GM23248 (cell line): Measurements from ENCODE around the gene STXBP6. TPM values are rescaled to one million over a fixed set of nuclear protein-coding genes. Genes with fewer than 3 reads are reported as not detected.

Source experiments
- DNase-seq: peaks from one replicate; pipeline ENCODE4 v3.0.0-alpha.2; 2015
- H2AFZ ChIP-seq: fragments of 200-600 bp; sonication (generic); 2 replicates; pipeline ENCODE4 v1.6.1; 2016; ENCODE audit warnings: antibody characterized with exemption
- H3F3A ChIP-seq: fragments of 200-600 bp; sonication (generic); 2 replicates; pipeline ENCODE4 v1.6.1; 2016; ENCODE audit warnings: mild to moderate bottlenecking, antibody characterized with exemption, mixed run types; ENCODE audit not compliant: insufficient read depth
- H3K27ac ChIP-seq: fragments of 200-600 bp; sonication (generic); 2 replicates; pipeline ENCODE4 v1.5.1; 2016; ENCODE audit warnings: mild to moderate bottlenecking
- H3K27me3 ChIP-seq: fragments of 200-600 bp; sonication (generic); replicated peaks from 2 replicates; pipeline ENCODE4 v1.6.1; 2016; ENCODE audit warnings: mild to moderate bottlenecking; ENCODE audit not compliant: insufficient read depth
- H3K36me3 ChIP-seq: fragments of 200-600 bp; sonication (generic); 2 replicates; pipeline ENCODE4 v1.6.1; 2016; ENCODE audit warnings: low read depth, mild to moderate bottlenecking
- H3K4me1 ChIP-seq: fragments of 200-600 bp; sonication (generic); 2 replicates; pipeline ENCODE4 v1.6.1; 2016; ENCODE audit warnings: mild to moderate bottlenecking; ENCODE audit not compliant: insufficient read depth
- H3K4me2 ChIP-seq: fragments of 200-600 bp; sonication (generic); one replicate; pipeline ENCODE4 v1.6.1; 2016; ENCODE audit warnings: mild to moderate bottlenecking; ENCODE audit not compliant: unreplicated experiment
- H3K4me3 ChIP-seq: fragments of 200-600 bp; sonication (generic); 2 replicates; pipeline ENCODE4 v1.5.1; 2016; ENCODE audit warnings: mild to moderate bottlenecking
- H3K79me2 ChIP-seq: fragments of 200-600 bp; sonication (generic); 2 replicates; pipeline ENCODE4 v1.6.1; 2016; ENCODE audit warnings: mild to moderate bottlenecking; ENCODE audit not compliant: insufficient read depth
- H3K9ac ChIP-seq: fragments of 200-600 bp; sonication (generic); 2 replicates; pipeline ENCODE4 v1.6.1; 2016; ENCODE audit warnings: mild to moderate bottlenecking
- H3K9me2 ChIP-seq: fragments of 200-600 bp; sonication (generic); 2 replicates; pipeline ENCODE4 v1.6.1; 2016; ENCODE audit warnings: mixed run types, mild to moderate bottlenecking, moderate library complexity; ENCODE audit not compliant: insufficient read depth
- H3K9me3 ChIP-seq: fragments of 200-600 bp; sonication (generic); one replicate; pipeline ENCODE4 v1.6.1; 2017; ENCODE audit warnings: low read depth
- H4K20me1 ChIP-seq: fragments of 200-600 bp; sonication (generic); 2 replicates; pipeline ENCODE4 v1.6.0; 2016; ENCODE audit not compliant: insufficient read depth
- EZH2 ChIP-seq: fragments of 200-600 bp; sonication (generic); IDR thresholded peaks from 2 replicates; pipeline ENCODE4 v1.6.1; 2018; ENCODE audit warnings: antibody characterized with exemption, mild to moderate bottlenecking; ENCODE audit not compliant: insufficient read depth, poor library complexity, severe bottlenecking
- EZH2phosphoT487 ChIP-seq: fragments of 200-600 bp; sonication (generic); IDR thresholded peaks from 2 replicates; pipeline ENCODE4 v1.6.1; 2018; ENCODE audit warnings: antibody characterized with exemption, moderate library complexity, mild to moderate bottlenecking, low read depth; ENCODE audit not compliant: insufficient read depth
- WGBS, 2 experiments: methylation state at CpG; one replicate each; pipeline ENCODE4 v1.1.6; 2015 to 2017; ENCODE audit warnings: low lambda C conversion rate in 2 of 2, low coverage in 1 of 2; ENCODE audit errors: missing lambda C conversion rate in 2 of 2; 5-methylcytosine and 5-hydroxymethylcytosine counted together
- in situ Hi-C: fragments of 300-500 bp; cut with MboI; formaldehyde crosslinking; loops from 2 replicates; pipeline ENCODE4 v1.15.0; 2020
- polyA plus RNA-seq: library from polyadenylated mRNA; unstranded; fragments of >200 nt; fragmentation: Nextera tagmentation; extraction: Ambion mirVana; gene quantifications from 2 replicates; pipeline ENCODE4 v1.2.1, GENCODE V29; 2016
- total RNA-seq: library from RNA; depleted of rRNA; stranded (reverse); fragments of >200 nt; shearing (Covaris generic); gene quantifications from 2 replicates; pipeline ENCODE4 v1.2.3, GENCODE V29; 2014

The STXBP6 gene
- total and polyA plus RNA-seq, 2 experiments from 2014 or later, result 13.9 to 19.6 TPM

DNA sequence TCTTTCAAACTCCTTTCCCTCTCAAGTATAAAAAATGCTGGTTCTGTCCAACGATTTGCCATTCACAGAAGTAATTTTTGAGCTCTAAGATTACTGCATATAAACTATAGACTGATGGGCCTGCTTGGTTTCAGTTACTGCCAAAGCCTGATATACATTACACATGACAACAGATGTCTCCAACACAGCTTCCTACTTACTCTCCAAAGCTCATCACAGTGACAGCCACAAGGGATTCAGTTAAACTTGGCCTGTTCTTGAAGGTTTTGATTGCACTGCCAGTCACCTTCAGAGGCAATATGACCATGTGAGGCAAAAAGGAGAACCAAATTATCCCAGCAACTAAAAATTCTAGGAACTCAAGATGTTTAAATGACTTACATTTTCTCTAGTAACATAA is 30.1 kb downstream of the STXBP6 start:
- 24 to 28% methylated on average over 1 of the region's 1 CpG for WGBS, 2 experiments

DNA sequence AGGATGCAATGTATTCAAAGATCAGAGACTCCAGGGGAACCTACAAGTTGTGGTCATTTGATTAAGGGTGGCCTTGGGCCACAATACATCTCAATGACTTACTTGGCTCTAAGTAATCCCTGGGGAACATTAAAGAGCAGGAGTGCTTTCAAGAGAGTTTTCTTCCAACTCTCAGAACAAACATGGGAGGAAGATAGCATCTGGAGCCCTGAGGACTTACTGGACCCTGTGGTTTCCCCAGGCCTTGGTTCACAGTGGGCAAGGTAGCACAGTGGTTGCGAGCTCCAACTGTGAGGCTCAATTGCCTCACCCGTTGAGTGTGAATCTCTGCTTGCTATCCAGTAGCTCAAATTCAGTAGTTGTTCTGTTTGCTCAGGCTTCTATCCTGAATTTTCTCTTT is 32.4 kb downstream of the STXBP6 start:
- 97% methylated on average over 2 of the region's 2 CpGs for WGBS, 2 experiments
- Histone ChIP-seq H3K27me3 (no peaks in the 10 kb centered on the region), H3K9ac (no peak overlapping the region), H3F3A (no peaks in the 10 kb centered on the region), H2AFZ (no peak overlapping the region), H3K4me1 (no peaks in the 10 kb centered on the region), H4K20me1 (no peaks in the 10 kb centered on the region), H3K79me2 (peaks cover 40% of the 10 kb centered on the region), H3K9me3 (no peaks in the 10 kb centered on the region), H3K4me2 (no peak overlapping the region), H3K27ac (no peak overlapping the region), H3K36me3 (no peaks in the 10 kb centered on the region), H3K9me2 (0 out of 2 replicates have a peak, but pooled peaks cover 3% of the 10 kb centered on the region), H3K4me3 (no peak overlapping the region)
- in situ Hi-C loops, result no loop called here
- DNase-seq, result no peak
- TF ChIP-seq EZH2, result no peak

More for the DNA sequence above, 30.1 kb downstream of the STXBP6 start:
- H4K20me1 ChIP-seq, result no peaks in the 10 kb centered on the region; the same call in 1 of the 2 replicates
- no peak overlapping the region for H3K4me3 ChIP-seq
- H3K9me2 ChIP-seq, result 0 out of 2 replicates have a peak, but pooled peaks cover 3% of the 10 kb centered on the region
- no peaks in the 10 kb centered on the region for H3K27me3 ChIP-seq
- H3K4me1 ChIP-seq, result no peaks in the 10 kb centered on the region
- H3K9ac ChIP-seq, result no peak overlapping the region
- H2AFZ ChIP-seq, result no peak overlapping the region
- in situ Hi-C loops, result no loop called here
- no peak overlapping the region for H3K4me2 ChIP-seq
- no peaks in the 10 kb centered on the region for H3K36me3 ChIP-seq
- DNase-seq, result no peak
- H3K27ac ChIP-seq, result no peak overlapping the region
- peaks cover 51% of the 10 kb centered on the region for H3K79me2 ChIP-seq
- H3F3A ChIP-seq, result no peaks in the 10 kb centered on the region
- no peaks in the 10 kb centered on the region for H3K9me3 ChIP-seq
- no peak for TF ChIP-seq EZH2phosphoT487
- no peak for TF ChIP-seq EZH2

DNA sequence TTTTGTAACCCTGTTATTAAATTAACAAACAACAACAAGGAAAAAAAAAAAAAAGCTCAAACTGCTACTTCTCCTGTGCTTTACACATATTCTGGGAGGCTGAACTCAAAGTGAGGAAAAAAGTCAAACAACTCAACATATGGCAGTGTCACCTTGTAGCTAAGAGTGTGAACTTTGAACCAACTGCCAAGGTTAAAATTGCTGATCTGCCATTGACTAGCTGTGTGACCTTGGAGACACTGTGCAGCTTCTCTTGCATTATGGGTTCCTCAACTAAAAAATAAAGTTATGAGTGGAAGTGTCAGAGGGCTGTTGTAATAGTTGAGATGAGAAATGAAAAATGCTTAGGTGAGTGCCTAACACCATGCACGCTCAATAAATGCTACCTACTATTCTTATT is 34.2 kb downstream of the STXBP6 start:
- no peaks in the 10 kb centered on the region for H4K20me1 ChIP-seq
- no peaks in the 10 kb centered on the region for H3K9me3 ChIP-seq
- WGBS, 2 experiments, result 88 to 95% methylated on average over 1 of the region's 1 CpG
- H3F3A ChIP-seq, result no peaks in the 10 kb centered on the region
- no peaks in the 10 kb centered on the region for H3K27me3 ChIP-seq
- H3K36me3 ChIP-seq, result no peaks in the 10 kb centered on the region
- no peak overlapping the region for H2AFZ ChIP-seq
- no peak overlapping the region for H3K9ac ChIP-seq
- no peak for DNase-seq
- H3K27ac ChIP-seq, result no peak overlapping the region
- H3K9me2 ChIP-seq, result no peaks in the 10 kb centered on the region
- peaks cover 4% of the 10 kb centered on the region; the same call in 1 of the 2 replicates for H3K4me1 ChIP-seq
- H3K4me2 ChIP-seq, result no peak overlapping the region
- TF ChIP-seq EZH2phosphoT487 (no peak), EZH2 (no peak)
- peaks cover 37% of the 10 kb centered on the region for H3K79me2 ChIP-seq
- in situ Hi-C loops, result no loop called here
- no peak overlapping the region for H3K4me3 ChIP-seq

DNA sequence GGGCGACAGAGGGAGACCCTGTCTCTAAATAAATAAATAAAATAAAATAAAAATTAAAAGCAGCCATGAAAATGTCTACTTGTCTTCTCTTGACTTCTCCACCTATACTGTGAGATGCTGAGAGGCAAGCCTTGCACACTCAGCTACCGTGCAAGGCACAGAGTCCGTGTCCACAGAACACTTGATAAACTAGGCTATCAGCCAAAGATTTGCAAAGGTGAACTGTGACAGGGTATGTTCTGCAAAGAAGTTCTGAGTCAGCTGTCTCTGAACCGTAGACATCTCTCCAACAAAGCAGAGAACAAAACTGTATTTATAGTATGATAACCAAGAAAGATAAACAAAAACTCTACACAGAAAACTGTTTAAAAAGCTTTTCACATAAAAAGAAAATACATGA is 35.5 kb downstream of the STXBP6 start:
- DNase-seq, result no peak

GRCh38 chr14:25011095-25011494 is 38.9 kb downstream of the STXBP6 start:
- no peaks in the 10 kb centered on the region for H3K27me3 ChIP-seq
- no peak for TF ChIP-seq EZH2phosphoT487
- H3K9ac ChIP-seq, result no peak overlapping the region
- peaks cover 44% of the 10 kb centered on the region for H3K79me2 ChIP-seq
- H3F3A ChIP-seq, result peaks cover 30% of the 10 kb centered on the region
- H3K4me1 ChIP-seq, result peaks cover 38% of the 10 kb centered on the region
- in situ Hi-C loops, result no loop called here
- no peaks in the 10 kb centered on the region for H3K36me3 ChIP-seq
- no peak overlapping the region for H3K27ac ChIP-seq
- DNase-seq, result no peak
- no peaks in the 10 kb centered on the region for H3K9me3 ChIP-seq
- H3K9me2 ChIP-seq, result no peaks in the 10 kb centered on the region
- no peak overlapping the region for H3K4me3 ChIP-seq
- no peaks in the 10 kb centered on the region for H4K20me1 ChIP-seq
- H2AFZ ChIP-seq, result no peak overlapping the region
- 86 to 90% methylated on average over 1 of the region's 1 CpG for WGBS, 2 experiments
- no peak overlapping the region for H3K4me2 ChIP-seq

More for the DNA sequence above, 35.5 kb downstream of the STXBP6 start:
- H3K4me1 ChIP-seq, result peaks cover 17% of the 10 kb centered on the region
- H3F3A ChIP-seq, result 0 out of 2 replicates have a peak, but pooled peaks cover 6% of the 10 kb centered on the region
- TF ChIP-seq EZH2phosphoT487, result no peak
- no peak for TF ChIP-seq EZH2
- H3K36me3 ChIP-seq, result no peaks in the 10 kb centered on the region
- H3K4me2 ChIP-seq, result no peak overlapping the region
- H3K9me2 ChIP-seq, result no peaks in the 10 kb centered on the region
- H3K79me2 ChIP-seq, result peaks cover 39% of the 10 kb centered on the region
- no peaks in the 10 kb centered on the region for H3K27me3 ChIP-seq
- WGBS, 2 experiments, result 95 to 96% methylated on average over 4 of the region's 4 CpGs
- H3K9ac ChIP-seq, result no peak overlapping the region
- no peak overlapping the region for H3K27ac ChIP-seq
- no peak overlapping the region for H2AFZ ChIP-seq
- in situ Hi-C loops, result no loop called here
- H4K20me1 ChIP-seq, result no peaks in the 10 kb centered on the region
- H3K4me3 ChIP-seq, result no peak overlapping the region
- no peaks in the 10 kb centered on the region for H3K9me3 ChIP-seq
